Neural cell (in vitro differentiated cells): Measurements from ENCODE around the gene CELSR1. TPM values are rescaled to one million over a fixed set of nuclear protein-coding genes. Genes with fewer than 3 reads are reported as not detected.

Experiments
- H2AFZ ChIP-seq: fragments of 200-600, 300-800 bp; sonication (generic), shearing (Covaris generic); 2 replicates; pipeline ENCODE4 v1.6.0; 2014; ENCODE audit warnings: low read depth, mild to moderate bottlenecking, antibody characterized with exemption, low read length, moderate library complexity
- H3F3A ChIP-seq: fragments of 200-600 bp; shearing (Covaris generic); 2 replicates; pipeline ENCODE4 v1.6.1; 2016; ENCODE audit warnings: mild to moderate bottlenecking, moderate library complexity, mixed read lengths, antibody characterized with exemption, low read length; ENCODE audit not compliant: insufficient read depth, poor library complexity, severe bottlenecking
- H3K27ac ChIP-seq: fragments of 200-600, 300-800 bp; sonication (generic), shearing (Covaris generic); 2 replicates; pipeline ENCODE4 v1.5.1; 2014; ENCODE audit warnings: mild to moderate bottlenecking, low read length, moderate library complexity
- H3K27me3 ChIP-seq: fragments of 300-800, 200-600 bp; sonication (generic), shearing (Covaris generic); 2 replicates; pipeline ENCODE4 v1.6.0; 2014; ENCODE audit warnings: mild to moderate bottlenecking, low read depth, low read length, moderate library complexity; ENCODE audit not compliant: insufficient read depth
- H3K36me3 ChIP-seq: fragments of 300-800, 200-600 bp; sonication (generic), shearing (Covaris generic); 2 replicates; pipeline ENCODE4 v1.5.1; 2014; ENCODE audit warnings: mild to moderate bottlenecking, antibody characterized with exemption, low read length, moderate library complexity; ENCODE audit not compliant: insufficient read depth
- H3K4me2 ChIP-seq: fragments of 300-800, 200-600 bp; sonication (generic), shearing (Covaris generic); 2 replicates; pipeline ENCODE4 v1.6.0; 2014; ENCODE audit warnings: mild to moderate bottlenecking, low read length
- H3K4me3 ChIP-seq: fragments of 300-800, 200-600 bp; sonication (generic), shearing (Covaris generic); 2 replicates; pipeline ENCODE4 v1.5.1; 2014; ENCODE audit warnings: mild to moderate bottlenecking, low read length, moderate library complexity
- H3K79me2 ChIP-seq: fragments of 200-600 bp; shearing (Covaris generic); replicated peaks from 2 replicates; pipeline ENCODE4 v1.6.0; 2014; ENCODE audit warnings: mild to moderate bottlenecking, low read length, moderate library complexity; ENCODE audit not compliant: insufficient read depth
- H3K9ac ChIP-seq: fragments of 300-800, 200-600 bp; sonication (generic), shearing (Covaris generic); 2 replicates; pipeline ENCODE4 v1.6.1; 2016; ENCODE audit warnings: mild to moderate bottlenecking, low read length, mixed read lengths
- H3K9me2 ChIP-seq: fragments of 200-600 bp; shearing (Covaris generic); 2 replicates; pipeline ENCODE4 v1.6.1; 2016; ENCODE audit warnings: mild to moderate bottlenecking, low read length, mixed read lengths; ENCODE audit not compliant: insufficient read depth
- H3K9me3 ChIP-seq: fragments of 200-600, 300-800 bp; sonication (generic), shearing (Covaris generic); 2 replicates; pipeline ENCODE4 v1.6.1; 2016; ENCODE audit warnings: mild to moderate bottlenecking, mixed run types, low read length, moderate library complexity, mixed read lengths
- H4K20me1 ChIP-seq: fragments of 200-600 bp; shearing (Covaris generic); 2 replicates; pipeline ENCODE4 v1.6.1; 2016; ENCODE audit warnings: mild to moderate bottlenecking, mixed run types; ENCODE audit not compliant: insufficient read depth
- EP300 ChIP-seq: fragments of 450-650 bp; conservative IDR thresholded peaks from 2 replicates; pipeline ENCODE4 v1.6.1; 2014; ENCODE audit warnings: antibody characterized with exemption, mild to moderate bottlenecking, moderate library complexity; ENCODE audit not compliant: poor library complexity, severe bottlenecking
- EZH2 ChIP-seq: fragments of 200-600, 300-800 bp; shearing (Covaris generic), sonication (generic); IDR thresholded peaks from 2 replicates; pipeline ENCODE4 v1.6.1; 2014; ENCODE audit warnings: antibody characterized with exemption, low read length, borderline replicate concordance, mild to moderate bottlenecking; ENCODE audit not compliant: insufficient read depth, poor library complexity, severe bottlenecking
- MXI1 ChIP-seq: fragments of 450-650 bp; conservative IDR thresholded peaks from 2 replicates; pipeline ENCODE4 v1.6.1; 2014; ENCODE audit warnings: antibody characterized with exemption, mild to moderate bottlenecking; ENCODE audit not compliant: poor library complexity, severe bottlenecking
- POLR2AphosphoS5 ChIP-seq: IDR thresholded peaks from 2 replicates; pipeline ENCODE4 v1.6.1; 2012
- RAD21 ChIP-seq: fragments of 450-650 bp; conservative IDR thresholded peaks from 2 replicates; pipeline ENCODE4 v1.6.1; 2014; ENCODE audit warnings: antibody characterized with exemption, mild to moderate bottlenecking, moderate library complexity
- SMC3 ChIP-seq: fragments of 450-650 bp; conservative IDR thresholded peaks from 2 replicates; pipeline ENCODE4 v1.6.1; 2014; ENCODE audit warnings: antibody characterized with exemption, mild to moderate bottlenecking, moderate library complexity; ENCODE audit not compliant: poor library complexity
- TAF1 ChIP-seq: IDR thresholded peaks from 2 replicates; pipeline ENCODE4 v1.6.1; 2012; ENCODE audit warnings: low read depth
- polyA plus RNA-seq: library from polyadenylated mRNA; depleted of rRNA; stranded (reverse); fragments of >200 nt; gene quantifications from 2 replicates; pipeline ENCODE4 v1.2.3, GENCODE V29; 2014
- TF ChIP-seq, protein P1 (sequence below): IDR thresholded peaks from 2 replicates; pipeline ENCODE4 v1.6.1; 2012; ENCODE audit warnings: borderline replicate concordance
- TF ChIP-seq, protein P2 (sequence below): fragments of 450-650 bp; IDR thresholded peaks from 2 replicates; pipeline ENCODE4 v1.5.1; 2014; ENCODE audit warnings: antibody characterized with exemption, mild to moderate bottlenecking, moderate library complexity; ENCODE audit not compliant: poor library complexity, severe bottlenecking

The CELSR1 gene
- polyA plus RNA-seq, 1 donor from 2014 or later = 0.14 TPM

DNA sequence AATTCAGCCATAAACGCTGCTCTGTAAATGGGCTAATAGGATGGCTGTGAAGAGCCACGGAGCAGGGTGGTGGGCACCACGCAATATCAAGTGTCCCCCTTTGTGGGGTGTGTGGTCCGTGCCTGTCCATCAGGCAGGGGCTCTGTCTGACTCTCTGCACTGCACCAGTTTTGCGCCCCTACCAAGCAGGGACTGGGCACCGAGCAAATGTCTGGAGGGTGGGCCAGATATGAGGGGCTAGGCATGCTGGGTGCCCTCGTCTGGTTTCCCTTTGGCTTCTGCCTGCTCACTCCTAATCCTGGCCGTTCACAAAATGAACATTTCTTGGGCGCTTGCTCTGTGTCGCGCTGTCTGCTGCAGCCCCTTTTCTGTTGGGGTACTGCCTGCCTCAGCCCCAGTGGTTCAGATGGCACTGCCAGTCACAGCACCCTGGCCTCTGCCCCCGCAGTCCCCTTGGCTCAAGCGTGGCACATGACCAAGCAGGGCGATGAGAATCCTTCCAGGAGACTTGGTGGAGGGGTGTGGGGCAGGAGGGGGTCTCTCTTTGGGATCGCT, 37.1 kb upstream of the CELSR1 start:
- Histone ChIP-seq H3K79me2 (peaks cover 7% of the 10 kb centered on the region), H3K4me3 (no peak overlapping the region), H3K9me3 (no peaks in the 10 kb centered on the region), H3K36me3 (no peaks in the 10 kb centered on the region), H3K27ac (no peak overlapping the region), H2AFZ (no peak overlapping the region), H3K9me2 (no peaks in the 10 kb centered on the region), H3F3A (no peaks in the 10 kb centered on the region), H3K4me2 (no peak overlapping the region), H4K20me1 (no peaks in the 10 kb centered on the region), H3K9ac (no peak overlapping the region), H3K27me3 (peaks cover 16% of the 10 kb centered on the region)
- no peak for TF ChIP-seq POLR2AphosphoS5
- TF ChIP-seq EP300 = no peak
- TF ChIP-seq, protein P1, sequence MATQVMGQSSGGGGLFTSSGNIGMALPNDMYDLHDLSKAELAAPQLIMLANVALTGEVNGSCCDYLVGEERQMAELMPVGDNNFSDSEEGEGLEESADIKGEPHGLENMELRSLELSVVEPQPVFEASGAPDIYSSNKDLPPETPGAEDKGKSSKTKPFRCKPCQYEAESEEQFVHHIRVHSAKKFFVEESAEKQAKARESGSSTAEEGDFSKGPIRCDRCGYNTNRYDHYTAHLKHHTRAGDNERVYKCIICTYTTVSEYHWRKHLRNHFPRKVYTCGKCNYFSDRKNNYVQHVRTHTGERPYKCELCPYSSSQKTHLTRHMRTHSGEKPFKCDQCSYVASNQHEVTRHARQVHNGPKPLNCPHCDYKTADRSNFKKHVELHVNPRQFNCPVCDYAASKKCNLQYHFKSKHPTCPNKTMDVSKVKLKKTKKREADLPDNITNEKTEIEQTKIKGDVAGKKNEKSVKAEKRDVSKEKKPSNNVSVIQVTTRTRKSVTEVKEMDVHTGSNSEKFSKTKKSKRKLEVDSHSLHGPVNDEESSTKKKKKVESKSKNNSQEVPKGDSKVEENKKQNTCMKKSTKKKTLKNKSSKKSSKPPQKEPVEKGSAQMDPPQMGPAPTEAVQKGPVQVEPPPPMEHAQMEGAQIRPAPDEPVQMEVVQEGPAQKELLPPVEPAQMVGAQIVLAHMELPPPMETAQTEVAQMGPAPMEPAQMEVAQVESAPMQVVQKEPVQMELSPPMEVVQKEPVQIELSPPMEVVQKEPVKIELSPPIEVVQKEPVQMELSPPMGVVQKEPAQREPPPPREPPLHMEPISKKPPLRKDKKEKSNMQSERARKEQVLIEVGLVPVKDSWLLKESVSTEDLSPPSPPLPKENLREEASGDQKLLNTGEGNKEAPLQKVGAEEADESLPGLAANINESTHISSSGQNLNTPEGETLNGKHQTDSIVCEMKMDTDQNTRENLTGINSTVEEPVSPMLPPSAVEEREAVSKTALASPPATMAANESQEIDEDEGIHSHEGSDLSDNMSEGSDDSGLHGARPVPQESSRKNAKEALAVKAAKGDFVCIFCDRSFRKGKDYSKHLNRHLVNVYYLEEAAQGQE = no peak
- TF ChIP-seq, protein P2, sequence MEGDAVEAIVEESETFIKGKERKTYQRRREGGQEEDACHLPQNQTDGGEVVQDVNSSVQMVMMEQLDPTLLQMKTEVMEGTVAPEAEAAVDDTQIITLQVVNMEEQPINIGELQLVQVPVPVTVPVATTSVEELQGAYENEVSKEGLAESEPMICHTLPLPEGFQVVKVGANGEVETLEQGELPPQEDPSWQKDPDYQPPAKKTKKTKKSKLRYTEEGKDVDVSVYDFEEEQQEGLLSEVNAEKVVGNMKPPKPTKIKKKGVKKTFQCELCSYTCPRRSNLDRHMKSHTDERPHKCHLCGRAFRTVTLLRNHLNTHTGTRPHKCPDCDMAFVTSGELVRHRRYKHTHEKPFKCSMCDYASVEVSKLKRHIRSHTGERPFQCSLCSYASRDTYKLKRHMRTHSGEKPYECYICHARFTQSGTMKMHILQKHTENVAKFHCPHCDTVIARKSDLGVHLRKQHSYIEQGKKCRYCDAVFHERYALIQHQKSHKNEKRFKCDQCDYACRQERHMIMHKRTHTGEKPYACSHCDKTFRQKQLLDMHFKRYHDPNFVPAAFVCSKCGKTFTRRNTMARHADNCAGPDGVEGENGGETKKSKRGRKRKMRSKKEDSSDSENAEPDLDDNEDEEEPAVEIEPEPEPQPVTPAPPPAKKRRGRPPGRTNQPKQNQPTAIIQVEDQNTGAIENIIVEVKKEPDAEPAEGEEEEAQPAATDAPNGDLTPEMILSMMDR = no peak
- TF ChIP-seq TAF1 = no peak
- TF ChIP-seq RAD21 = no peak
- TF ChIP-seq SMC3 = no peak
- TF ChIP-seq EZH2 = no peak
- no peak for TF ChIP-seq MXI1

DNA sequence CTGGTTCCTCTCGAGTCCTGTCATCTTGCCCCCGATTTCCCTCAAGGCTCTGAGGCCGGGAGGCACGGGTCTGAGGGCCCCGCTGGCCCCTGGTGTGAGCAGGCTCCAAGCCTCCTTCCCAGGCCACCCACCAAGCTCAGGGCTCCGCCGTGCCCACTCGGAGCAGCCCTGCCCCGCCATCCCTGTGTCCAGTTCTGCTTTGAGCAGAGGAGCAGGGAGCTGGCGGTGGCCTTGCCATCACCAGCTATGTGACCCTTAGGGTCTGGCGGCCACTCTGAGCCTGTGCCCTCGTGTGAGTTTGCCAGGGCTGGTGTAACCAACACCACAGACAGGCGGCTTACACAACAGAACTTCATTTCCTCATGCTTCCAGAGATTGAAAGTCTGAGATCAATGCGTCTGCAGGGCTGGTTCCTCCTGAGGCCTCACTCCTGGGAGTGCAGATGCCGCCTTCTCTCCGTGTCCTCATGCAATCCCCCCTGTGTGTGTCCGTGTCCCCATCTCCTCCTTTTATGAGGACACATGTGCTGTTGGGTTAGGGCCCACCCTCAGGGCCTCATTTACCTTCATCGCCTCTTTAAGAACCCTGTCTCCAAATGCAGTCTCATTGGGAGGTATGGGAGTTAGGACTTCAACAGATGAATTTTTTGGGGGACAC, 36.5 kb upstream of the CELSR1 start:
- no peak overlapping the region for H3K27ac ChIP-seq
- no peak overlapping the region for H3K4me2 ChIP-seq
- H3F3A ChIP-seq = no peaks in the 10 kb centered on the region
- no peaks in the 10 kb centered on the region for H3K9me2 ChIP-seq
- peaks cover 7% of the 10 kb centered on the region for H3K79me2 ChIP-seq
- H3K9ac ChIP-seq = no peak overlapping the region
- H2AFZ ChIP-seq = no peak overlapping the region
- H3K27me3 ChIP-seq = peaks cover 16% of the 10 kb centered on the region
- TF ChIP-seq EZH2 (no peak), POLR2AphosphoS5 (no peak), MXI1 (no peak), TAF1 (no peak), SMC3 (no peak), RAD21 (no peak), EP300 (no peak)
- TF ChIP-seq, protein P1 = no peak
- TF ChIP-seq, protein P2 = no peak
- no peaks in the 10 kb centered on the region for H3K36me3 ChIP-seq
- H4K20me1 ChIP-seq = no peaks in the 10 kb centered on the region
- no peaks in the 10 kb centered on the region for H3K9me3 ChIP-seq
- H3K4me3 ChIP-seq = no peak overlapping the region
